Dermis blood vessel endothelial cell (primary cell): ENCODE data around the gene MAPK12. TPM values are rescaled to one million over a fixed set of nuclear protein-coding genes. Genes with fewer than 3 reads are reported as not detected.

ENCODE experiments used
- DNase-seq: peaks from one replicate; pipeline ENCODE4 v3.0.0; 2010
- total RNA-seq: library from RNA; depleted of rRNA; stranded (reverse); fragments of >200 nt; gene quantifications from 2 replicates; pipeline ENCODE4 v1.2.3, GENCODE V29; 2014

Gene MAPK12
- total RNA-seq, 1 donor from 2014 or later: 118 TPM

DNA sequence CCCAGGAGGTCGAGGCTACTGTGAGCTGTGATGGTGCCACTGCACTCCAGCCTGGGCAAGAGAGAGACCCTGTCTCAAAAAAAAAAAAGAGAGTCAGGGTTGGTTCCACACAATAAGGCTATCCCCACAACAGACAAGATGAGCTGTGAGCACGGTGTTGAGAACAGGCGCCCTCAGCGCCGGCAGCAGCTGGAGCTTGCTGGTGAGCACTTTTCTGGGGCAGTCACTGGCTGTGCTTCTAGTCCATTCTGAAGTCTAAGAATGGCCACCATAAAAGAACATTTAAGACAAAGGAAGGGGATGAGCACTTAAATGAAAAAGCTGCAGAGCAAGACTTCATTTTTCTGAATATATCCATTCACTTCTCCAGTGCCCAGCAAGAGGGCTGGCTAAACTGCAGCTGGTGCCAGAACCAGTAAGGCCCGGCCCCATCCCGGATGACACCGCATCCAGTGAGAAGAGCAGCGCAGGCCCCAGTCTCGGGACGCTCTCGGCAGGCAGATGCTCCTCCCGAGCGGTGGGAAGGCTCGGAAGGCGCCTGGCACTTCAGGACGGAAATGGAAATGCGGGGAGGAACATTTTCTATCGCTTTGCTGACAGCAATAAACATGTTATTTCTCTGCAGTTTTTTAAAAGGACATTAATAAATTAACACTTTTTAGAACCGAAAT, 28.9 kb downstream of the MAPK12 start:
- no peak for DNase-seq

DNA sequence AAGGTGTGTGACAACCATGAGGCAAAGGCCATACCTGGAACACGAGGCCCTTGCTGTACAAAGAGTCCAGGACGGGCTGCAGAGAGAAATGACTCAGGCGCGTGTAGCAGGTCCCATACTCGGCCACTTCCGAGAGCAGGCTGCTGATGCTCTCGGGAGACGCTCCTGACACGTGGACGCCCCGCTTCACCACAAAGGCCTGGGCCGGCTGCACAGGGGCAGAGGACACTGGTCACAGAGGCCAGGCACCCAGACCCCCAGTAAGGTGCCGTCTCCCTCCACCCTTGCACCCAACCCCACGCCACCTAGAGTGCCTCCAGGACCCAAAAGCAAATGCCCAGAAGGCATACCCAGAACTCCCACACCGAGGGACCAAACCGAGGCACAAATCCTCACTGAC, 32.1 kb downstream of the MAPK12 start:
- no peak for DNase-seq

DNA sequence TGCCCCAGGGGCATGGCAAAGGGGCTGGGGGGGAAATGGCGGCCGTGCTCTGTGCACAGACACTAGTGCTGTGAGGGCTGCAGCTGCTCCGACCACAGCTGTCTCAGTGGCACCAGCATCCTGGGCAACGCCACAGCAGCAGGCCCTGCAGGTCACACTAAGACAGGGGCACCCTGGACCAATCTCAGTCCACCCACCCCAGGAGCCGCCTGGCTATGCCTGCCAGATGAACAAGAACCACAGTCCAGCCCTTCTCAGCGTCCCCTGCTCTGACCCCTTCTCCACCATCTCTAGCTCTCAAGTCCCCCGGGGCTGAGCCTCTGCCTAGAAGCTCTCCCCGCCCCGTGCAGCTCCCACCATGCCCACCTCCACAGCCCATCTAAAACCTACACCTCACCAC, 33.1 kb downstream of the MAPK12 start:
- no peak for DNase-seq

DNA sequence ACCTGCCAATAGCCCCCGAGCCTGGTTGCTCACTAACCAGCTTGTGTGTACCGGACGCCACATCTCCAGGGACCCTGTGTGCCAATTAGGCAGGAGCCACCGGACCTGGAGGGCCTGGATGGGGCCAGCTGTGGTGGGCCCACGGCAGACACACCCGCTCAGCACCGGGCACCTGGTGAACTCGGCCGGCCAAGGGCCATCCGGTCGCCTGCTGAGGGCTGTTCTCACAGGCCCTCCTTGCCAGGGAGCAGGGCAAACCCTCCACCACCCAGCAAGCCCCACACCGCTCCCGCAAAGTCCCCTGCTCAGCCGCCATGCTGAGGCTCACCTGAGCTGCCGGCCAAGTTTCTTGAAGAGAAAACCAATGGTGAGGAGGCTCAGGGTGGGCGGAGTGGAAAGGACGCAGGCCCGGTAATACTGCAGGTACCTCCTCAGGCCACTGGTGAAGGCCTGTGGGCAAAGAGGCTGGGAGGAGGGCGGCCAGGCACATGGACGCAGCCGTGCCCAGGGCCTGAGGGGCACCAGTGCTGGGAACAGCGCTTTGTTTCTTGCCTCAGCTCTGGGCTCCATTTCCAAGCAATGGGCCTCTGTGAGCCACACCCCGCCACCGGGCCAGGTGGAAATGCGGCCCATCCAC, 33.8 kb downstream of the MAPK12 start:
- no peak for DNase-seq

DNA sequence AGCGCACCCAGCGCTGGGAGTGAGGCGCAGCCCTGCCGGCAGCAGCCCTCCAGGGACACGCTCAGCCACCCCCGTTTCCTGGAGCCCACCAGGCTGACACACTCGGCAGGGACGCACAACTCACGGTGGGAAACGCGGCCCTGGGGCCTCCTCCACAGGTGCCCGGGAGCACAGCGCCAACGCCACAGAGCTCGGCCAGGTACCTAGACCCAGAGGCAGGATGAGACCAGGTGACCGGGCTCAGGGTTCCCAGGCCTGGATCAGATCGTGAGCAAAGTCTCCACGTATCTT, 34.7 kb downstream of the MAPK12 start:
- no peak for DNase-seq

DNA sequence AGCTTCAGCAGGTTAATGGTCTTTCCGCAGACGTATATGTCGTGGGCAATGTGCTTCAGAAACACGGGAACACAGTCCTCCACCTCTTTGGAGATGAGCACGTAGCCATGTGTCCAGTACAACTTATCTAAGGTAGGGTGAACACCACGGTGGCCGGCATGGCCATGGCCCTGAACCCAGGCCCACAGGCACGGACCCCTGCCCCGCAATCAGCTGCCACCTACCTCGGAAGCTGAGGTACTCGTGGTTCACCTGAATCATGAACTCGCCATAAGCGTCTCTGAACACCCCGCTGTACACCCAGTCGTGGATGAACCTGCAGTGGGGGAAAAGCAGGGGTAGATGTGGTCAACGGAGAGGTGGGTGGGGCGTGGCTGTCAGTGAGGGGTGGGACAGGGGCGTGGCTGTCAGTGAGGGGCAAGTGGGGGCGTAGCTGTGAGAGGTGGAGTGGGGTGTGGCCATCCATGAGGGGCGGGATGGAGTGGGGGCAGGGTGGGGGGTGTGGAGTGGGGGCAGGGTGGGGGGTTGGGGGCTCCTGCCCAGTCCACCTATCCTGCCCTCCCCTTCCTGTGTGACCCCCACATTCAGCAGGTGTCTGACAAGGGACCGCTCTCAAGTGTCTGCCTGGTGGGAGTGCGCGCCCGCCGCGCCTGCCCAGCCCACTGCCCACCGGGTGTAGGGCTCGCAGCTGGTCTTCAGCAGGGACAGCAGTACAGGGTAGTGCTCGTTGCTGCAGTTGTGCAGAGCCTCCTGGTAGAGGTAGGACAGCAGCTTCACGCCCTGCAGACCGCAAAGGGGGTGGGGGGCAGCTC, 35.2 kb downstream of the MAPK12 start:
- DNase-seq: no peak

DNA sequence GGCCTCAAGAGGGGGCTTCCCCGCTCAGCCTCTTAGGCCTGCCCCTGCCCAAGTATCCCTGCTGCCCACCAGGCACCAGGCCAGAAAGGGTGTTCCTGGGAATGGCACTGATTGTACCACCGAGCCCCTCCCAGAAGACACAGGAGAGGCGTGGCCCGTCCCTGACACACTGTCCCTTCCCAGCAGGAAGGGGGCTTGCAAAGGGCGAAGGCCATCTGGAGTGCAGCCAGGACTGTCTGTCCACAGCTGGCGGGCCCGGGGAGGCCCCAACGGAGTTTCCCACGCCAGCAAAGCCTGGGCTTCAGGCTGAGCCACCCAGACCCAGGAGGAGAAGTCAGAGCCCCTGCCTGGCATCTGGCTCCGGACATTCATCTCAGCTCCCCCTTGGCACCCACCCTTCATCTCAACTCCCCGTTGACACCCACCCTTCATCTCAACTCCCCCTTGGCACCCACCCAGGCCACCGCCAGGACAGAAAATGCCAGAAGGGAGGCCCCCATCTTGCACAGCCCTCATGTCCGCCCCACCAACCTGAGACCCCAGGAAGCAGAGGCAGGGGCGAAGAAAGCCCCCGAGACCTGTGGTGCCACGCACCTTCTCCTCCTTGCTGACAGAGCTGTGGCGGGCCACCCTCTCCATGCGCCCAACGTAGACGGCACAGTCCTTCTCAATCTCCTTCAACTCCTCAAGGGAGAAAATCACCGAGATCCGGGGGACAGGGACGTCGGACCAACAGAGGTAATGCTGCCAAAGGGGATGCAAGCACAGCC, 36.1 kb downstream of the MAPK12 start:
- DNase-seq: no peak

DNA sequence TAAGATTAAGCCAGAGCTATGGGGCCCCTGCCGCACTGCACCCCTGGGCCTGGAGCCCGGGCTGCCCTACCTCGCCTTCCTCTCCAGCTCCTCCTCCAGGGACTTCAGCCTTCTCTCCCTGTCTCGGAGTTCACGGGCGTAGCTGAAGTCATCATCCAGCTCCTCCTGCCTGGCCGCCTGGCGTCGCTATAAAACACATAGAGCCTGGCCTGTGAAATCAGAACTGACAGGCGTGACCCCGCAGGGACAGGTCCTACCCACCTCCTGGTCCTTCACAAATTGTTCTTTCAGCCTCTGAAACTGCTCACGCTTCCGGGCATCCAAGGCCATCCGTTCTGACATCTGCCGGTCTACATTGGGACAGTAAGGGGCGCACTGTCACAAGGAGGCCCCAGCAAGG, 37.4 kb downstream of the MAPK12 start:
- no peak for DNase-seq

DNA sequence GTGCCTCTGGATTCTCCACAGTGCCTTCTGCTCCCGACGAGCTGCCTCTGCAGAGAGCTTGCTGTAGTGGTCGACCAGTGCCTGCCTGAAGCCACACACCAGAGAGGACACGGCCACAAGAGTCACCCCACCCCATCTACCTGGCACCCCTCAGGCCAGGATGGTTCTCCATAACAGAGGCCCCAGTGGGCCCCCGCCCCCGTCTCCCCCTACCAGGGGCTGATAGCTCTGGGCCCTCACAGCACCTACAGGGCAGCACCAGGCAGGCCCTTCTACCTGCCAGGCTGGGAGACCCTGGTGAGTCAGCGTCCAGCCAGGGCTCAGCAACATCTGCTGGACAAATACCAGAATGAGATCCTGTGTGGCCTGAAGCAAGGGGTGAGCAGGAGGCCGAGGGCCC, 39.0 kb downstream of the MAPK12 start:
- no peak for DNase-seq

DNA sequence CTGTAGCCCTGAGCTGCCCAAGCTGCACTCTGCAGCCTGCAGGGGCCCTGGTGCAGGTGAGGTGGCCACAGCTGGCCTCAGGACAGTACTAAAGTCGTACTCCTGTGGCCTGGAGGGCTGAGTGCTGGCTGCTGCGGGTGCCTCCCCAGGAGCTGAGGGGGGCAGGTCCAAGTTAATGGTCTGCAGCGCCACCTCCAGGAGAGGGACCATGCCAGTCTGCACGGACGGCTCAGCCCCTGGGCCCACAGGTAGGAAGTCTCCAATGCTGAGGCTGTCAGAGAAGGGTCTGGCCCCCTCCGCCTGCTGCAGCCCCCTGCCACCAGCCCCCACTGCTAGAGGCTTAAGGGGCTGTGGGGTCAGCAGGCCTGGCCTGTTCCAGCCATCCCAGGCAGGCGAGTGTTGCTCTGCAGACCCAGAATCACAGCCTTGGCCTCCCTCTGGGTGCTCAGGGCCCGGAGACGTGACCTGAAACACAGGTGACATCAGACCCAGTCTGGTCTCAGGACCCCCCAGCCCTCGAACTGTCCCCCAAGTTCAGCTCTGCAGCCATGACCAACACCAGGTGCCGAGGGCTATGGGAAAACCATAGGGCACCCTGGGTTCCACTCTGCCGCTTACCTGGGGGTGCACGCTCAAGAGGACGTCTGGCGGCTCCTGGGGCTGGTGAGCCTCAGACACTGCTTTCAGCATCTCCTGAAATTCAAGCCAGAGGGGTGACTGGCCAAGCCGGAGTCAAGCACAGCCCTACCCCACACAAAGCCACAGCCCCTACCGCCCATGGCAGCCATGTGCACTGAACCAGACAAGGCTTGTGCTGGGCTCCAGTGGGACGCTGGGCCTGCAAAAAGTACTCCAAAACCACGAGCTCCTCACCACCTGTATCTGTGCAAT, 39.8 kb downstream of the MAPK12 start:
- DNase-seq: no peak

DNA sequence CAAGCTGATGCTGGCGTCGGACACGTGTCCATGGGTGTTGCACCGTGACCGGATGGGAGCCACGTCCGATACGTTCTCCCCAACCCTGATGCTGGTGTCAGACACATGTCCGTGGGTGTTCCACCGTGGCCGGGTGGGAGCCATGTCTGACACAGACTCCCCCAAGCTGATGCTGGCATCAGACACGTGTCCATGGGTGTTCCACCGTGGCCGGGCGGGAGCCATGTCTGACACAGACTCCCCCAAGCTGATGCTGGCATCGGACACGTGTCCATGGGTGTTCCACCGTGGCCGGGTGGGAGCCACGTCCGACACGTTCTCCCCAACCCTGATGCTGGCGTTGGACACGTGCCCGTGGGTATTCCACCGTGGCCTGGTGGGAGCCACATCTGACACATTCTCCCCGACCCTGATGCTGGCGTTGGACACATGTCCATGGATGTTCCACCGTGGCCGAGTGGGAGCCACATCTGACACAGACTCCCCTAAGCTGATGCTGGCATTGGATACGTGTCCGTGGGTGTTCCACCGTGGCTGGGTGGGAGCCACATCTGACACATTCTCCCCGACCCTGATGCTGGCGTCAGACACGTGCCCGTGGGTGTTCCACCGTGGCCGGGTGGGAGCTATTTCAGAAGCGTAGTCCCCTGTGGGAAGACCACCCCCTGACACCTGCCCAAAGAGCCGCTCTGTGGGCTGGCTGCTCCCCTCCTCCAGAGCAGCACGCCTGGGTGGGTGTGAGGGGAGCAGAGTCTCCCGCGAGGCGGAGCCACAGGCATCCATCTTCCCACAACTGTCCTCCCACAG, 40.7 kb downstream of the MAPK12 start:
- DNase-seq: no peak

DNA sequence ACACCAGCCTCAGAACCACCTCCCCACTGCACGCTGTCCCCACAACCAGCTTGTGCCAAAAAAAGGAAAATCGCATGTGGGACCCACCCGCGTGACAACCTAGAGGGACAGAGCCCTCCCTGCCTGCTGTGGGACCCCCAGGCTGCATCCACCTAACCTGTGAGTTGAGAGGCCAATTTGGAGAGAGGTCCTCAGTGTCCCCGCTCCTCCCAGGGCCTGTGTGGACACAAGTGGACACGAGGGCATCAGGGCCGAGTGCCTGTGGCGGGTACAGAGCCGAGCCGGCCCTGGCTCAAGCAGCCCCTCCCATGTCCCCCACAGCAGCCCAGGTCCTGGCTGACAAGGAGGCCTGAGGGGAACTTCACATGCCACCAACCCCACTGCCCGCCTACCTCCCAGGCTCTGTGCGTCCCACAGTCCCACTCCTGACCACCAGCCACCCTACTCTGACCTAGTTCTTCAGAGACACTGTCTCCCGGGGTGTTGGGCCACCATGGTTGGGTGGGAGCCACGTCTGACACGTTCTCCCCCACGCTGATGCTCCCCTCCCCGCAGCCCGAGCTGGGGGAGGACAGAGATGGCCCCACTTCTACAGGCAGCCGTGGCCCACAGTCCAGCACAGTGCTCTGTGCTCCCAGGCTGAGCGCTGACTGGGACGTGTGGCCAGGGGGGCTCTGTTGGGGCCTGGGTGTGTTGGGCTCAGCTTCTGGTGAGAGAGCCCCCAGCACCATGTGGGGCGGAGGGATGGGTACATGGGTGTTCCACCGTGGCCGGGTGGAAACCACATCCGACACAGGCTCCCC, 41.5 kb downstream of the MAPK12 start:
- no peak for DNase-seq

DNA sequence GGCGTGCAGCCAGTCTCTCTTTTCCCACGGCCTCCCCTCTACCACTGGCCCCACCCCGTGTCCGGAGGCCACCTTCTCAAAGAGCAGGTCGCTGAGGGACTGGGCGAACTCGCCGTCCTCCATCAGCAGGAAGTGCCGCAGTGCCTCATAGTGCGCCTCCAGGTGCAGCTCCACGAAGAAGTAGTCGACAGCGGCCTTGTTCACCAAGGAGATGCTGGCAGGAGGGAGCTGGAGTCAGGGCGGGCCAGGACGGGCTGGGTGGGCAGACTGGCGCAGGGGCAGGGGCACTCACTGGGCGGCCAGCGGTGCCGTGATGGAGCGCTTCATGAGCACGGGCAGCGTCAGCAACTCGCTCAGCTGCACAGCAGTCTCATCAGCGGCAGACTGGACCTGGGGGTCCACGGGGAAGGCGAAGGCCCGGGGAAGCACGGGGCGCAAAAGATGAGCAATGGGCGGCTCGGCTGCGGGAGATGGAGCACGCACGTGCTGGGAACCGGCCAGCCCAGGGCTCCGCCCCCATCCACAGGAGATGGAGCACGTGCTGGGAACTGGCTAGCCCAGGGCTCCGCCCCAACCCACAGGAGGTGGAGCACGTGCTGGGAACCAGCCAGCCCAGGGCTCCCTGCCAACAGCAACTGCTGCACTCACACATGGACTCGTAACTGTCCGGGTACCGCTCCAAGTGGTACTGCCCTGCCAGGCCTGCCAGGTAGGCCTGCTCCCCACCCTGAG, 42.3 kb downstream of the MAPK12 start:
- DNase-seq: peak; percentile 82

DNA sequence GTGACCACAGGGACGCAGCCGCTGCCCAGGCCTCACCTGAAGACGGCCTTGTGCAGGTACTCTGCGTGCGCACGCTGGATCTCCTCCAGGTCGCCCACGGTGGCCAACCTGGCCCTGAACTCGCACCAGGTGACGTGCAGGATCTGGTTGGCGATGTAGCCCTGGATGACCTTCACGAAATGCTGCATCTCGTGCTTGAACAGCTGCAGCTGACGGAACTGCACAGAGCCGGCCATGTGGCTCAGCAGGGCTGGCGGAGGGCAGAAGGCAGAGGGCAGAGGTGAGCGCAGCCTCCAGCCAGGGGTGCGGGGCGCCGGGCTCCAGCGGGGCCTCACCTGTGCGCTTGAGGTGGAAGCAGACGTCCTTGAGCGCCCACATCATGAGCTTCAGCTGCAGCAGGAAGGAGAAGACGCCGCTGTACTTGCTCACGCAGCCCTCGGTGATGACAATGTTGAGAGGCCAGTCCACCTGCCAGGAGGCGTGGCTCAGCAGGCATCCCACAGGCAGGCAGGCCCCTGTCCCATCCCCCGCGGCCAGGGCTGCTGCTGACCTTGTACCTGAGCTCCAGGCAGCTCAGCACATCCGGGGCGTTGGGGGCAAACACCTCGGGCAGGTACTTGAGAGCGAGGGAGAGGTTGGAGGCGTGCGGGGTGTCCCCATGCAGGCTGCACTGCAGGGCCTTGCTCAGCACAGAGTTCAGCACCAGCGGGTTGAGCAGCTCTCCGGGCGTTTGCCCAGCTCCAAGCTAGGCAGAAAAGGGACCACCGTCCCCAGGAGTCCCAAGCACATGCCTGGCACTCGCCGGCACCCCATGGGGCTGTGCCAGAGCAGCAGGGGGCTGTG, 43.1 kb downstream of the MAPK12 start:
- DNase-seq: no peak

DNA sequence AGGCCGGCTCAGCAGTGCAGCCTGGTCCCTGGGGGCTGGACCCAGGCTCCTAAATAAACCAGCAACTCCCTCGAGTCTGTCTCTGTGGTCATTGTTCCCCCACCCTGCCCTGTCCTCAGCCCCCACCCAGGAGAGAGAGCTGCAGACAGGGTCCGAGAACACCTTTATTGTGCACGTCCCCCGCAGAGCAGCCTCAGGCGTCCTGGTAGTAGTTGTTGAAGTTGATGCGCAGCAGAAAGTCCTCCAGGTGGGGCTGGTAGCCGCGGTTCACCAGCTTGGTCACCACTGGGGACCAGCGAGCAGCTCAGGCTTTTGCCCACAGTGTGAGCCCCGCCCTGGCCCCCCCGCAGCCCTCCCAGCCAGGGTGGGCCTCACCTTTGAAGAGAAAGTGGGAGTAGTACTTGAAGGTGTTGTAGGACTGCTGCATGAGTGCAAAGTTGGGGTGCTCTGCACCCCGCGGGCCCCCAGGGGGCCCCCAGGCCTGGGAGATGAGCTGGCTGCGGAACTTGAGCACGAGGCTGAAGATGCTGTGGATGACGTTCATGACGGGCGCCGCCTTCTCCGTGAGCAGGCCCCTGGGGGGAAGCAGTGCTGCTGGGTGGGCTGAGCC, 43.8 kb downstream of the MAPK12 start:
- no peak for DNase-seq

DNA sequence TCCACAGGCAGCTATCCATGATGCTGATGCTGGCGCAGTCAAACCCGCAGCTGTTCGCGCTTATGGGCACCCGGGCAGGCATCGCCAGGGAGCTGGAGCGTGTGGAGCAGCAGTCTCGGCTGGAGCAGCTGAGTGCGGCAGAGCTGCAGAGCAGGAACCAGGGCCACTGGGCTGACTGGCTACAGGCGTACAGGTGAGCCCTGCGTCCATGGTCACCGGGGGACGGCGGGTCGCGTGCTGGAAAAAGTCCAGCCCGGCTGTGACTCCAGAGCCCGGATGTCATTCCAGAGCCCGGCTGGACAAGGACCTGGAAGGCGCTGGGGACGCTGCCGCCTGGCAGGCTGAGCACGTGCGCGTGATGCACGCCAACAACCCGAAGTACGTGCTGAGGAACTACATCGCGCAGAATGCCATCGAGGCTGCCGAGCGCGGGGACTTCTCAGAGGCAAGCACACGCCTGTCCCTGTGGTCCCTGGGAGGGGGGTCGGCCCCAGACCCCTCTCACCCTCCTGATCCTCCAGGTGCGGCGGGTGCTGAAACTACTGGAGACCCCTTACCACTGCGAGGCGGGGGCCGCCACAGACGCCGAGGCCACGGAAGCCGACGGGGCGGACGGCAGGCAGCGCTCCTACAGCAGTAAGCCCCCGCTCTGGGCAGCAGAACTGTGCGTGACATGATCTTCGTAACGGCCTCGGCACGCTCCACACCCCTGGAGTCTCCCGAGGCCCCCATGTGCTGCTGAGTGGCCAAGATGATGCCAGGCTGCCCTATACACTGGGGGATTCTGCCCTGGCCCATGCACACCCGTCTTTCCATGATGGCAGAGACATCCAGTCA, 44.6 kb downstream of the MAPK12 start:
- DNase-seq: no peak

DNA sequence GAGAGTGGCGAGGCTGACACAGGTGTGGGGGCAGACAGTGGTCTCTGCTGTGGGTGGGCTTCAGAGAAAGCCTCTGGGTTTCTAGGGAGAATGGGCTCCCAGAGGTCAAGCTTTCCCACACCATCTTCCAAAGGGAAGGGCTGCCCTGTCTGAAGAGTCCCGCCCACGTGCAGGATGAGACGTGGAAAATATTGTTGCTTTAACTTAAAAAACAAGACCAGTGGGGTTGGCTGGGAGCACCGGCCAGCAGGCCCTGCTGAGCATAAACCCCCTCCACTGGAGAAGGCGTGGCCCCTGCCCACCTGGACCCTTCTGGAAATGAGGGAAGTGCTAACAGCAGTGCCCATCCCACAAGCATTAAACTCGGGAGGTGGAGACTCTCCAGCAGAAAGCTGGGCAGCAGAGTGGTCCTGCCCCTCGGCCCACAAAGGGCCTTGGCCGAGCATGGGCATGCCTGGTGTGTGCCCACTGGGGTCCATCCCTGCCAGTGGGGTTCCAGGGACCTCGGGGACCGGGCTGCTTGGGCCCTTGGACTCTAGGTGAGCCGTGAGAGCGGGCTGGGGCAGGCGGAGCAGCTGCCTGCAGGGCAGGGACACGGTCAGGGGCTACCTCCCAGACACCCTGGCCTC, 45.3 kb downstream of the MAPK12 start:
- DNase-seq: no peak
